ENCODE measurements around the gene KRTAP4-16.
"Not testable (repeated sequence)": the region's sequence is repeated elsewhere in the genome, so short reads cannot be mapped to it uniquely, and the experiment has no call there.

KRTAP4-16 gene

DNA sequence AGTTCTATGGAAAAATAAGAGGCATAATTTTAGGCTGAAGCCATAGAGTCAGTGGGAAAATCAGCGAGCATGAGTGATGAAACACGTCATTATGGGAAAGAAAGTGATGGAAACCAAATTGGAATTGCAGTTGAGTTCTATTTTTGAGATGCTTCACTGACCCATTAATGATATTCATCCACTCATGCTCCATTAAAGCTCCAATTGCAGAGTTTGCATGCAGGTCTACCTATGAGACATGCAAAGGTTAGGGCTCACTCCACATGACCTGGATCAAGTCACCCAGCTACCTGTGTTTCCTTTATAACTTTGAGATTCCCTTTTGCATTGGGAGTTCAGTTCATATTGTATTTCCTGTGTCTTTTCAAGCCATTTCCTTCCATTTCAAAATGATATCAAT lies 28.3 kb downstream of the KRTAP4-16 start:
- Histone ChIP-seq H3K36me3 (ENCODE audit: control insufficient read depth in 2 of 2, insufficient read depth in 2 of 2, low read length in 2 of 2) (no peaks in the 10 kb centered on the region), H3K4me1 (ENCODE audit: control insufficient read depth in 2 of 2, insufficient read depth in 2 of 2, low read length in 2 of 2) (no peaks in the 10 kb centered on the region), H3K4me3 (ENCODE audit: low read length in 2 of 2) (no peak overlapping the region)

DNA sequence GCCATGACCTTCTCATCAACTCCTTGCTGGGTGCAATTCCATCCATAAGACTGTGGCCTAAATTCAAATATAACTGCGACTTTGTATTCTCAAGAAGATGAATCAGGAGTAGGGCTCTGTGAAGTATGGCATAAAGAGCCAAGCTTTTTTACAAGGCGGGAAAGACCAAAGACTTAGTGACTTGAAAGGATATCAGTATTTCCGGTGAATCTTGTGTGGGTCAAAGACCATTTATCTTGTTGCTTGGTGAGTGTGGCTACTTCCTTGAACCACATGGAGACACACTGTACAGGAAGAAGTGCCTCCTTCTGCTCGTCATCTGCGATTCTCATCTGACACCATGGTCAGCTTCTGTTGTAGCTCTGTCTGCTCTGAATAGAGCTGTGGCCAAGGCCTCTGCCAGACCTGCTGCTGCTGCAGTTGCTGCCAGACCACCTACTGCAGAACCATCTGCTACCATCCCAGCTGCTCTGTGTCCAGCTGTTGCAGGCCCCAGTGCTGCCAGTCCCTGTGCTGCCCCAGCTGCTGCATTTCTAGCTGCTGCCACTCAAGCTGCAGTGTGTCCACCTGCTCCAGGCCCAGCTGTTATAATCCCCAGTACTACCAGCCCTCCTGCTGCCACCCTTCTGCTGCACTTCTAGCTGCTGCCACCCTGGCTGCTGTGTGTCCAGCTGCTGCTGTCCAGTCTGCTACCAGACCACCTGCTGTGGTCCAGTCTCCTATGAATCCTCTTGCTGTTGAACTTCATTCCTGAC lies 30.2 kb downstream of the KRTAP4-16 start:
- H3K4me1 ChIP-seq (ENCODE audit: control insufficient read depth in 2 of 2, insufficient read depth in 2 of 2, low read length in 2 of 2), result no peaks in the 10 kb centered on the region
- H3K27me3 ChIP-seq (ENCODE audit: control insufficient read depth in 2 of 2, insufficient read depth in 2 of 2, low read length in 2 of 2), result peaks cover 0 to 3% of the 10 kb centered on the region in 2 donors
- no peak overlapping the region for H3K4me3 ChIP-seq (ENCODE audit: low read length in 2 of 2)
- H3K27ac ChIP-seq (ENCODE audit: low read depth in 2 of 2, low read length in 2 of 2), result no peak overlapping the region
- no peaks in the 10 kb centered on the region for H3K9me3 ChIP-seq (ENCODE audit: control insufficient read depth in 2 of 2, low read length in 2 of 2)
- no peak overlapping the region for H3K9ac ChIP-seq (ENCODE audit: low read depth in 1 of 2, low read length in 2 of 2)
- no peaks in the 10 kb centered on the region for H3K36me3 ChIP-seq (ENCODE audit: control insufficient read depth in 2 of 2, insufficient read depth in 2 of 2, low read length in 2 of 2)

More for the DNA sequence above, 28.3 kb downstream of the KRTAP4-16 start:
- Histone ChIP-seq H3K9me3 (ENCODE audit: control insufficient read depth in 2 of 2, low read length in 2 of 2) (no peaks in the 10 kb centered on the region), H3K9ac (ENCODE audit: low read depth in 1 of 2, low read length in 2 of 2) (no peak overlapping the region), H3K27ac (ENCODE audit: low read depth in 2 of 2, low read length in 2 of 2) (no peak overlapping the region), H3K27me3 (ENCODE audit: control insufficient read depth in 2 of 2, insufficient read depth in 2 of 2, low read length in 2 of 2) (peaks cover 3% of the 10 kb centered on the region in 2 donors)

GRCh38 chr17:41069031-41069430 lies 33.0 kb downstream of the KRTAP4-16 start:
- no peak overlapping the region for H3K27ac ChIP-seq (ENCODE audit: low read depth in 2 of 2, low read length in 2 of 2)

GRCh38 chr17:41067281-41067680 lies 34.7 kb downstream of the KRTAP4-16 start:
- Histone ChIP-seq H3K9ac (ENCODE audit: low read depth in 1 of 2, low read length in 2 of 2) (no peak overlapping the region), H3K27me3 (ENCODE audit: control insufficient read depth in 2 of 2, insufficient read depth in 2 of 2, low read length in 2 of 2) (no peaks in the 10 kb centered on the region), H3K4me3 (ENCODE audit: low read length in 2 of 2) (no peak overlapping the region), H3K27ac (ENCODE audit: low read depth in 2 of 2, low read length in 2 of 2) (no peak overlapping the region), H3K36me3 (ENCODE audit: control insufficient read depth in 2 of 2, insufficient read depth in 2 of 2, low read length in 2 of 2) (no peaks in the 10 kb centered on the region), H3K4me1 (ENCODE audit: control insufficient read depth in 2 of 2, insufficient read depth in 2 of 2, low read length in 2 of 2) (no peaks in the 10 kb centered on the region), H3K9me3 (ENCODE audit: control insufficient read depth in 2 of 2, low read length in 2 of 2) (no peaks in the 10 kb centered on the region)

More at GRCh38 chr17:41069031-41069430, 33.0 kb downstream of the KRTAP4-16 start:
- H3K9ac ChIP-seq (ENCODE audit: low read depth in 1 of 2, low read length in 2 of 2), result no peak overlapping the region
- H3K27me3 ChIP-seq (ENCODE audit: control insufficient read depth in 2 of 2, insufficient read depth in 2 of 2, low read length in 2 of 2), result no peaks in the 10 kb centered on the region
- H3K4me1 ChIP-seq (ENCODE audit: control insufficient read depth in 2 of 2, insufficient read depth in 2 of 2, low read length in 2 of 2), result no peaks in the 10 kb centered on the region
- H3K4me3 ChIP-seq (ENCODE audit: low read length in 2 of 2), result no peak overlapping the region
- H3K9me3 ChIP-seq (ENCODE audit: control insufficient read depth in 2 of 2, low read length in 2 of 2), result no peaks in the 10 kb centered on the region
- no peaks in the 10 kb centered on the region for H3K36me3 ChIP-seq (ENCODE audit: control insufficient read depth in 2 of 2, insufficient read depth in 2 of 2, low read length in 2 of 2)

GRCh38 chr17:41065829-41066624 lies 36.0 kb downstream of the KRTAP4-16 start, which contains the start of gene KRTAP2-4:
Gene KRTAP2-4, minus strand, starts transcription at chr17:41065879. Its CDS starts 34 bp downstream, at chr17:41065845.
- Histone ChIP-seq H3K4me3 (ENCODE audit: low read length in 2 of 2) (no peak within 1 kb of the TSS), H3K27ac (ENCODE audit: low read depth in 2 of 2, low read length in 2 of 2) (no peak within 1 kb of the TSS), H3K4me1 (ENCODE audit: control insufficient read depth in 2 of 2, insufficient read depth in 2 of 2, low read length in 2 of 2) (no peaks in the 10 kb centered on the region), H3K9ac (ENCODE audit: low read depth in 1 of 2, low read length in 2 of 2) (no peak within 1 kb of the TSS), H3K36me3 (ENCODE audit: control insufficient read depth in 2 of 2, insufficient read depth in 2 of 2, low read length in 2 of 2) (no peaks in the 10 kb centered on the region), H3K27me3 (ENCODE audit: control insufficient read depth in 2 of 2, insufficient read depth in 2 of 2, low read length in 2 of 2) (peaks cover 0 to 2% of the 10 kb centered on the region in 2 donors), H3K9me3 (ENCODE audit: control insufficient read depth in 2 of 2, low read length in 2 of 2) (no peaks in the 10 kb centered on the region)

DNA sequence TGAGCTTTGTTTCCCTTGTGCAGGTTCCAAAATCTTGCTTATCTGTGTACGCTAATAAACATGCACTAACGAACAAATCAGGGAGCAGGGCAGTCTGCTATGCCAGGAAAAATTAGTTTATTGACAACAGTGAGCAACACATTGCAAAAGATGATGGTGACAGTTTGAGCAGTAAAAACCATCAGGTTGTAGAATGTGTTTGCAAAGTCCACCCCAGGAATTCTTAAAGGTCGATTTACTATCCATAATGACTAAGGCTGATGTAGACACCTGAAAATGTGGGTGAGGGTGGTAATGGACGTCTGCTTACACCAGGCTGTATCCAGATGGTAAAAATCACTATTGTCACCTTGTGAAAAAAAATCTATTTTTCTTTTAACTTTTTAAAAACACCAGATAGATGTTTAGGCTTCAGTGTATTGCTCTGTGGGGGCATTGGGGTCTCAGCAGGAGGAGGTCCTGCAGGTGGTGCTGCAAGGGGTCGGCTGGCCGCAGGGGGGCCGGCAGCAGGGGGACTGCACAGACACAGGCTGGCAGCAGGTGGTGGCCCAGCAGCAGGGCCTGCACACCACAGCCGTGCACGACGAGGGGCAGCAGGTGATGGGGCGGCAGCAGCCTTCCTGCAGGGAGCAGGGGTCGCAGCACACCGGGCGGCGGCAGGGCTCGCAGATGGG lies 36.9 kb downstream of the KRTAP4-16 start:
- H3K27me3 ChIP-seq (ENCODE audit: control insufficient read depth in 2 of 2, insufficient read depth in 2 of 2, low read length in 2 of 2); H3K9ac ChIP-seq (ENCODE audit: low read depth in 1 of 2, low read length in 2 of 2); H3K36me3 ChIP-seq (ENCODE audit: control insufficient read depth in 2 of 2, insufficient read depth in 2 of 2, low read length in 2 of 2); H3K4me3 ChIP-seq (ENCODE audit: low read length in 2 of 2); H3K27ac ChIP-seq (ENCODE audit: low read depth in 2 of 2, low read length in 2 of 2); H3K4me1 ChIP-seq (ENCODE audit: control insufficient read depth in 2 of 2, insufficient read depth in 2 of 2, low read length in 2 of 2); H3K9me3 ChIP-seq (ENCODE audit: control insufficient read depth in 2 of 2, low read length in 2 of 2): not testable (repeated sequence)

GRCh38 chr17:41064301-41064700 lies 37.7 kb downstream of the KRTAP4-16 start:
- Histone ChIP-seq H3K4me1 (ENCODE audit: control insufficient read depth in 2 of 2, insufficient read depth in 2 of 2, low read length in 2 of 2) (no peaks in the 10 kb centered on the region), H3K36me3 (ENCODE audit: control insufficient read depth in 2 of 2, insufficient read depth in 2 of 2, low read length in 2 of 2) (no peaks in the 10 kb centered on the region), H3K27ac (ENCODE audit: low read depth in 2 of 2, low read length in 2 of 2) (no peak overlapping the region), H3K9me3 (ENCODE audit: control insufficient read depth in 2 of 2, low read length in 2 of 2) (no peaks in the 10 kb centered on the region), H3K4me3 (ENCODE audit: low read length in 2 of 2) (no peak overlapping the region), H3K9ac (ENCODE audit: low read depth in 1 of 2, low read length in 2 of 2) (no peak overlapping the region), H3K27me3 (ENCODE audit: control insufficient read depth in 2 of 2, insufficient read depth in 2 of 2, low read length in 2 of 2) (peaks cover 2 to 4% of the 10 kb centered on the region in 2 donors)

GRCh38 chr17:41063449-41063848 lies 38.6 kb downstream of the KRTAP4-16 start:
- Histone ChIP-seq H3K36me3 (ENCODE audit: control insufficient read depth in 2 of 2, insufficient read depth in 2 of 2, low read length in 2 of 2) (no peaks in the 10 kb centered on the region), H3K9me3 (ENCODE audit: control insufficient read depth in 2 of 2, low read length in 2 of 2) (no peaks in the 10 kb centered on the region), H3K9ac (ENCODE audit: low read depth in 1 of 2, low read length in 2 of 2) (no peak overlapping the region), H3K27me3 (ENCODE audit: control insufficient read depth in 2 of 2, insufficient read depth in 2 of 2, low read length in 2 of 2) (peaks cover 4 to 5% of the 10 kb centered on the region in 2 donors), H3K27ac (ENCODE audit: low read depth in 2 of 2, low read length in 2 of 2) (no peak overlapping the region), H3K4me3 (ENCODE audit: low read length in 2 of 2) (no peak overlapping the region), H3K4me1 (ENCODE audit: control insufficient read depth in 2 of 2, insufficient read depth in 2 of 2, low read length in 2 of 2) (no peaks in the 10 kb centered on the region)

GRCh38 chr17:41061964-41062363 lies 40.0 kb downstream of the KRTAP4-16 start:
- H3K4me1 ChIP-seq (ENCODE audit: control insufficient read depth in 2 of 2, insufficient read depth in 2 of 2, low read length in 2 of 2), result no peaks in the 10 kb centered on the region
- H3K27me3 ChIP-seq (ENCODE audit: control insufficient read depth in 2 of 2, insufficient read depth in 2 of 2, low read length in 2 of 2), result peaks cover 4 to 7% of the 10 kb centered on the region in 2 donors
- H3K4me3 ChIP-seq (ENCODE audit: low read length in 2 of 2), result no peak overlapping the region
- H3K9me3 ChIP-seq (ENCODE audit: control insufficient read depth in 2 of 2, low read length in 2 of 2), result peaks cover 0 to 3% of the 10 kb centered on the region in 2 donors
- no peak overlapping the region for H3K27ac ChIP-seq (ENCODE audit: low read depth in 2 of 2, low read length in 2 of 2)
- no peaks in the 10 kb centered on the region for H3K36me3 ChIP-seq (ENCODE audit: control insufficient read depth in 2 of 2, insufficient read depth in 2 of 2, low read length in 2 of 2)
- no peak overlapping the region for H3K9ac ChIP-seq (ENCODE audit: low read depth in 1 of 2, low read length in 2 of 2)
